ENCODE results near the gene FAM124A.

Gene FAM124A

DNA sequence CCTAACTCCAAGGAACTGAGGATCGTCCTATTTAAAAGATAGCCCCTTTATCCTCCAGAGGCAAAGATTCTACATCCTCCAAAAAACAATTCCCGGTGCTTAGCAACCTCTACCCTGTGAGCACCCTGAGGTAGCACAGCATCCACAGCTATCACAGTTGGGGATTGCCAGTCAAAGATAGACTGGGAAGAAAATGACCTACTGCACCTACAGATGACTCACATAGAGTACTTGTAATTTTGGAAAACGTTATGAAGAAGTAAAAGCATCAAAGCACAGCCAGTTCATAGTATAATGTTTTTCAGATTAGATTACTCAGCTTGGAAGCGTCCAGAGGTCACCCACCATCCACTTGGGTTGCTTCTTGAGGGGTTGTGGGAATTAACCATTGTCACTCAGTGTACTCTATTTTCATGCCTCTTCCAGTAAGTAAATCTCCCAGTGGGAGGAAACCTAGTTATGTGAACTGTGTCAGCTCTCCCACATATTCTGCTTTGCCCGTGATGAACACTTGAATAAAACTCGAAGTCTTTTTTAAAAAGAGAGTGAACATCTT, 8.9 kb upstream of the FAM124A start:
- DNase-seq (ENCODE audit: extremely low spot score, insufficient read length, low read depth) (no peak), FAIRE-seq (no peak)

DNA sequence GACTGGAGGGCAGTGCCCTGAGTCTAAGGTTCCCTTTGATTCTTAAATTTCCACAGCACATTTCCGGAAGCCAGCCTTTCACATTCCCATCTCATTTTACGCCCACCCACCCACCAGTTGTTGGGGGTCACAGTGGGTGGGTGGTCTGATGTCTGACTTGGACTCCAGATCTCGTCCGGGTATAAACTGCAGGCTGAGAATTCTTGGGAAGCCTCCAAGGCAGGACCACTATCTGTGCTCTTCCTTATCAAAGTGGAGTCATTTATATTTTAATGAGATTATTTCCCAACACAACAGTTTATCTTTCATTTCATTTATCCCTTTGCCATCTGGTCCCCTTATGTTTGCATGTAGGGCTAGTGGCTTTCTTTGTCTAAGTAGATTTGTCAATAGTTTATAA, 3.6 kb upstream of the FAM124A start:
- DNase-seq (ENCODE audit: extremely low spot score, insufficient read length, low read depth) (no peak), FAIRE-seq (no peak)

- FAIRE-seq, result no peak
- no peak for DNase-seq (ENCODE audit: extremely low spot score, insufficient read length, low read depth)
Measured at GRCh38 chr13:51220706-51221105, 1.5 kb upstream of the FAM124A start.

DNA sequence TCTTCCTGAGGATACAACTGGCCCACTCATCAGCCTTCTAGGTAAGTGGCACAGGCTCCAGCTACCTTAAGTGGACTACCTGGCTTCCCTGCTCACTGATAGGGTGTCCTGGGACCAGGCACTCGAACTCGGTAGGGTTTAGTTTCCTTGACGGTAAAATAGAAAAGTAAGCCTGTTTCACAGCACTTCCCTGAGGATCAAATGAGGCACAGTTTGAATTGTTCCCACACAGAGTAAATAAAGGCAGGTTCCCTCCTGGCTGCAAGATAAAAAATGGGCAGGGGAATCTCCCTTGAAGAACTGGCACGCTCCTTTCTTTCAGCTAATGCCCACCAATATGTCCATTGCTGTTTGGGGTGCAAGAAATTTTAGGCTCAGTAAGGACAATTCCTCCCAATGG, 1.1 kb upstream of the FAM124A start:
- FAIRE-seq, result no peak
- no peak for DNase-seq (ENCODE audit: extremely low spot score, insufficient read length, low read depth)

DNA sequence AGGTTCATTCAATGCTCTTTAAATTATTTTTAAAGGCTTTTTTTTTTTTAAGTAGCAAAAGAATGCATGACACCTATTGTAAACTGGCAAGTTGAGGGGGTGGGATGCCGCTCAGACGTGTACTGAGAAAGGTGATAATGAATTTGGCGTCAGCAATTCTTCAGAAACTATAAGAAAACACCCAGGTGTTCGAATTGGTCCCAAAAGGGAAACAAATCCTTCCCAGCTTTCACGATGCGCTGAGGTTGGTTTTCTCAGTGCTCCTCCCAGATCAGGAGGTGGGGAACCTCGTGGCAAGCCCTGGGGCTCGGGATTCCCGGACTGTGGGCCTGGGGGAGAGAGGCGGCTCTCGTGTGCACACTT, 543 bp upstream of the FAM124A start:
- FAIRE-seq (no peak), DNase-seq (ENCODE audit: extremely low spot score, insufficient read length, low read depth) (no peak)

- DNase-seq (ENCODE audit: extremely low spot score, insufficient read length, low read depth), result no peak
- no peak for FAIRE-seq
Measured at GRCh38 chr13:51222686-51223559, 725 bp downstream of the FAM124A start.

DNA sequence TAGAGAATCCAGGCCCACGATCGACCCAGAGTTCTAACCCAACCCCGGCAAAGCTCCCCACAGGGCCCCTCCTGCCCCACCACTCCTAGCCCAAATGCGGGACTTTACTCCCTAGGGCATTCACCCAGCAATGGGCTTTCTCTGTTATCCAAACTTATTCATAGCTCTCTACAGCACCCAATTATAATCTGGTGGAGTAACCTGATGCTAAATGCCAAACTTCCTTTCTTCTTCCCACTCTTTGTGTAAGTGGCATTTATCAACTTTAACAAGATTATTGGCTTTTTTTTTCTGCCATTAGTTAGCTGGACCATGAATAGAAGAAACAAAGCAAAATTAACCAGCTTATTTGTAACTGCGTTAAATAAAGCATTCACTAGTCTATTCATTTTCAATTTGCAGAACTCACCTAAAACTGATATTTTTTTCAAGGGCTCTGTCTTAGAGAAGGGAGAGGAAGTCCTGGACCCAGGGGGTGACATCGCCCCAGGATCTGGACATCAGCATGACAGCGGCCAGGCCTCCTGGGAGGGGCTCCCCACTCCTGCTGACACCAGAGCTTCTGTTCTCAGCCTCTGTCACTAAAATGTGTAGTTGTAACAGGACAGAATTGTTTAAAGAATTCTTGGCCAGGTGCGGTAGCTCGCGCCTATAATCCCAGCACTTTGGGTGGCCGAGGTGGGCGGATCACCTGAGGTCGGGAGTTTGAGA, 1.5 kb downstream of the FAM124A start:
- DNase-seq (ENCODE audit: extremely low spot score, insufficient read length, low read depth), result no peak
- FAIRE-seq, result no peak

DNA sequence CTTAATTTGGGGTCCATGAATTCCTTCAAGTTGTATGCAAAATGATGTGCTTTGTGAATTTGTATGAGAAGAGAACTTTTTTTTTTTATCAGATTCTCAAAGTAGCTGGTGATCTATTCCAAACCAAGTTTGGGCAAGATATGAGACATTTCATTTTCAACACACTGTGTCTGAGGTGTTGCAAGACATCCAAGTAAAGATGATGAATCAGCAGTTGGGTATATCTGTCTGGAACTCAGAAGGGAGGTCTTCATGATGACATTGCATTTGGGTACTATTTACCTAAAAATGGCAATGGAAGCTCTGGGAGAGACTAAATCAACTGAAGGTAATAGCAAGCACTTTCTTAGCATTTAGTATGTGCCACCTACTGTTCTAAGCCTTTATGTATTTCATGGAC, 2.8 kb downstream of the FAM124A start:
- FAIRE-seq (no peak), DNase-seq (ENCODE audit: extremely low spot score, insufficient read length, low read depth) (no peak)

- DNase-seq (ENCODE audit: extremely low spot score, insufficient read length, low read depth) (no peak), FAIRE-seq (no peak)
Measured at GRCh38 chr13:51227404-51227803, 5.2 kb downstream of the FAM124A start.

GRCh38 chr13:51229101-51229719, 7.0 kb downstream of the FAM124A start:
- FAIRE-seq (no peak), DNase-seq (ENCODE audit: extremely low spot score, insufficient read length, low read depth) (no peak)

DNA sequence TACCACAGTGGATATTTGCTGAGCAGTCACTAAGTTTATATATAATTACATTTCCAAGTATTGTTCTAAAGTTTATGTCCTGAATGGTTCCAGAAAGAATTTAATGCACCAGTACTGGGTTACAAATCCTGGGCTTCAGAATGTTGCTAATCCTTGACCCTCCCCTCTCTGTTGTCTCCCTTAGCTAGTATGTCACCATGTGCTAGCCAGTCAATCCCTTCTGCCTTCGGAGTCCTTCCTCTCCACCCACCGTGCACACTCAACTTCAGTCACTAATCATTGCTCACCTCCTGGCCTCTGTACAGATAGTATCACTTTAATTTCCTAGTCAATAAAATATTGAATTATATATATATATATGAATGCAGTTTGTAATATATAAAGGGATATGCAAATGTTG, 7.5 kb downstream of the FAM124A start:
- FAIRE-seq, result no peak
- no peak for DNase-seq (ENCODE audit: extremely low spot score, insufficient read length, low read depth)

DNA sequence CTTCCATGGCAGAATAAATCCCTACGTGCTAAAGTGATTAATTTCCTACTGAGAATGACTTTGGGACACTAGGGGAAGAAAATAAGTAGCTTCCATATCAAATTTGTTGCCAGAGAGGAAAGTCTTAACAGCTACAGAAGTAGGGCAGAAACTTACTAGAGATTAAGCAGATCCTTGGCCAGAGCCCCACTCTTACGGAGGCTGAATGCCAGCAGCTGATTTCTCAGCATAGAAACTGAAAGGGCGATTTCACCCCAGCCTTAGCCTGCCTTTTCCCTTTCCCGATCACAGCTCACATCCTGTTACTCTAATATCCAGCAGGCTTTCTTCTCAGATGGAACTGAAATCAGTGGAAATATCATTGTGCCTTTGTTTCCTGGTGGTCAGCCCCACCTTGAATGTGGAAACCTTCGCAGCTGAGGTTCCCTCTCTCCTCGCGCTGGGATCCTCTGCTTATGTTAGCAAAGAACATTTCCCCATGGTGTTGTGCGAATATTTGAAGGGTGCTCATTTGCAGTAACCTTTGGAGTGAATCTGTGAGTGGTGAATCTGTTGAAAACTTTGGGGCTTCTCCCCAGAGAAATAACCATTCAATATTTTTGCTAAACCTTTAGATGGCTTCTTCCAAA, 8.4 kb downstream of the FAM124A start:
- no peak for DNase-seq (ENCODE audit: extremely low spot score, insufficient read length, low read depth)
- no peak for FAIRE-seq

DNA sequence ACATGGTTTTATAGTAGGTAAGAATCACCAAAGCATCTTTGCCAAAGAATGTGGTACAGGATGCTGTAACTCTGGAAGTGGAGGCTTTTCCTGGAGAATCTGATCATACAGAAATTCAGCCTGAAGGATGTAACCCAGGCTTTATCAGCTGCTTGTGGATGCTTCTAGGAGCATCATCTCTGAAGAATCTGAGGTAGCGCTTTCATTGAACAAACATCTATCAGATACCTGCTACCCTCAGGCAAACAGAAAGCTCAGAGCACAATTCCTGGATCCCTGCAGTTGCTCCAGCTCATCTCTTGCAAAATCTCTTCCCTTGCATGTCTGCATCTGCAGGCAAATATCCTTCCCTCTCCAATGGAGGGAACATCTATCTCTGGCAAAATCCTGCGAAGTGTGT, 9.3 kb downstream of the FAM124A start:
- DNase-seq (ENCODE audit: extremely low spot score, insufficient read length, low read depth) (no peak), FAIRE-seq (no peak)

DNA sequence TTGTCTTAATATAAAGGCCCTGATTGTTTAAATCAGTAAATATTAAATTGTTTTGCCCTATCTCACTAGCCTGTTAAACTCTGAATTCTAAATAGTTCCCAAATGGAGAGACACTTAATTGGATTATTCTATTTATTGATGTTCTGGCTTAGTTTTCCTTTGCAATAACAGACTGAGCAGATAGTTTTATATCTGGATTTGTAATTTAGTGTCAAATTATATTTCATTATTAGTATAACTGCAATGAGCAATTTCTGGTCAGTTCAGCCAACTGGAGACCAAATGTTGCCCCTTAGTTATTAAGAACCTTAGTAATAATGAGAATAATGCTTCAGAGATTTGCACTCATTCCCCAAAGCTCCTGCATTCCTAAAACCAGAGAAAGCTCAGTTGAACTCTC, 10.1 kb downstream of the FAM124A start:
- no peak for DNase-seq (ENCODE audit: extremely low spot score, insufficient read length, low read depth)

DNA sequence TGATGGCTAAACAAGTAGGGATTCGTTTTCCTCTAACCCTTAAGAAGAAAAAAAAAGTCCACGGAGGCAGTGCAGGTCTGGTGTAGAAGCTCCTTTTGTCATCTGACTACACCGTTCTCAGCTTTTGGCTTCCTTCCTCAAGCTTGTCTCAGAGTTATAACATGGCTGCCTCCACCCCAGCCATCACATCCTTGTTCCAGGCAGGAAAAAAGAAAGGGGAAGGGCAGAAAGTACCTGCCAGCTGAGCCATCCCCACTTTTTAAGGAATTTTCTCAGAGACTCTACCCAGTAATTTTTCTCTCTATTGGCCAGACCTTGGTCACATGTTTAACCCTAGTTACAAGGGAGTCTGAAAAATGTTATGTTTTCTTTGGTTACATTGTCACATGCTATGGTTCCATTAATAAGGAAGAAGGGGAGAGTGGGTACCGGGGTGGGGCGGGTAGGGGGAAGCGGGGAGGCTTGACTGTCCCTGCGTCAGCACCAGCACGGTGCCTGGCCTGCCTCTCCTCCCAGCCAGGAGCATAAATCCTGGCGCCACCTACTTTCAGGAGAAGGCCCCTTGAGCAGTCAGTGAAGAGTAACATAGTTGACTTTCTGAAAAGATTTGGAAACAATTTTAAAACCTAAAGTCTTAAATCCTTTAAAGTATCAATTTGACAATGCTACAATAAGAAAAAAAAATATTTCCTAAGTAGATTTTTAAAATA, 11.1 kb downstream of the FAM124A start:
- no peak for DNase-seq (ENCODE audit: extremely low spot score, insufficient read length, low read depth)
- FAIRE-seq, result no peak

More for the DNA sequence above, 10.1 kb downstream of the FAM124A start:
- FAIRE-seq, result no peak

DNA sequence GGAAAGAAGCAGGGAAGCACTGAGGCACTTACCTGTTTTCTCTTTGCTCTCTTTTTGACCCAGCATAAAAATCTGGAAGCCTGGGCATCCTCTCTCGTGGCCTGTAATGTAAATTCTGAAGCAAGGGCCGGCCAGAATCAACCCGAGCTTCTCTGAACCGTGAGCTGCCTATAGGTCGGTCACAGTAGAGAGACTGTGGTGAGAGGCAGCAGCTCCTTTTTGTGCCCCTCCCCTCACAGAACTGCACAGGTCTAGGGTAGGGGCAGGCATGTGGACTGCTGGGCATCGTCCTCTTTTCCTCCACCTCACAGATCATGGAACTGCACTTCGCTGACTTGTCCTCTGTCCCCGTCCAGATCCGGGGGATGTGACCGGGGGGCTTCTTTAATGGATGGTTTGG, 12.5 kb downstream of the FAM124A start:
- FAIRE-seq (no peak), DNase-seq (ENCODE audit: extremely low spot score, insufficient read length, low read depth) (no peak)

- DNase-seq (ENCODE audit: extremely low spot score, insufficient read length, low read depth), result no peak
- FAIRE-seq, result no peak
Measured at GRCh38 chr13:51235186-51235585, 13.0 kb downstream of the FAM124A start.

DNA sequence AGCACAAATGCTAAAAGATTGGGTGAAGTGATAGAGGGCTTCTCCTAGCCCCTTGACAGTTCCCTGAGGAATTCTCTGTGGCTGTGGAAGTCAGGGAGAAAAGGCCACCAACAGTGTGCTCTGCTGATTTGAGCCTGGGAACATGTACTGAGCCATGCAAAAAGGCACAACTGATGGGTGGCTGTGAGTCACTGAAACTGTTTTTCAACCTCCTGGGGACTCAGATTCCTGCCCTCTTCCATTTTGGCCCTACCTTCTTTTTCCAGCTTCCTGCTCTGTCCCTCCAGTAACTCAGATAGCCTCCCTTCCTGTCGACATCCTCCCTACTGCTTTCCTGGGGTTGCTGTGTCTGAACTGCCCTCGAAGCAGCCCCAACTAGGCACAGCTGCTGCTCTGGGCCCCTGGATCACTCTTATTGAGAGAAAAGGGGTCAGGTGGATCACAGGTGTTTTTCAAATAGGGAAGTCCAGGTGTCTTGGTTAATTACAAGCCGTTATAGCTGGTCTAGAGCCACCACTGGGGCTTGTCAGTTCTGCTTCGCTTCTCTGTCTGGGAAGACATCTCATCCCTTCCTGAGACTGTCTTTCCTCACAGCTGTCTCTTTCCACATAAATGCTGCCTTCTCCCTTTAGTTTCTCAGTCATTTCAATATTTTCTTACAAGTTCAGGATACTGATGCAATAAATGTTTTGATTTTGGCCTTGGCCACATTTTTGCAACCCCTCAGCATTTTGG, 13.7 kb downstream of the FAM124A start:
- DNase-seq (ENCODE audit: extremely low spot score, insufficient read length, low read depth) (no peak), FAIRE-seq (no peak)

DNA sequence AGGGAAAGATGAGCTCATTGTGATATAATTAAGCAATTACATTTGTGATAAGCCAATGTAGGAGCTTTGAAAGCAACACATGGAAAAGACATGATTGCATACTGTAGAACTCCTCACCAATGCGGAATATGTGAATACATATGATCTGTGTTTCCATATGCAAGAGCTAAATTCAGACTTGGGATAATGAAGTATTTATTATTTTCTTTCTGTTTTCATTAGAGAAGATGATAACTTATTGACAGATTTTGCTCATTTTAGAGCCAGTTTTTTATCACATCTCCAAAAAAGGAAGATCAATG, 14.2 kb downstream of the FAM124A start:
- DNase-seq (ENCODE audit: extremely low spot score, insufficient read length, low read depth) (no peak), FAIRE-seq (no peak)
